ENCODE results near the gene TGFB2. TPM values are rescaled to one million over a fixed set of nuclear protein-coding genes. Genes with fewer than 3 reads are reported as not detected.

The TGFB2 gene
- total and polyA plus RNA-seq, 2 experiments from 2014 or later = 0.31 to 1.4 TPM

GRCh38 chr1:218374401-218375353, 29.5 kb downstream of the TGFB2 start (continued):
- TF ChIP-seq EZH2phosphoT487 (IDR thresholded peaks at IDR 0.05; ENCODE audit: unreplicated experiment) = no peak
- no peak for TF ChIP-seq EZH2 (IDR thresholded peaks at IDR 0.05; ENCODE audit: low read depth, unreplicated experiment)
- TF ChIP-seq CTCF (conservative IDR thresholded peaks at IDR 0.05; ENCODE audit: low read depth in 2 of 2) = no peak
- no peak for TF ChIP-seq NANOG (IDR thresholded peaks at IDR 0.05; ENCODE audit: borderline replicate concordance)
- no peak for TF ChIP-seq ETS1 (IDR thresholded peaks at IDR 0.05)
- TF ChIP-seq ZNF114 (CRISPR knock-in tag; IDR thresholded peaks at IDR 0.05) = no peak

GRCh38 chr1:218376722-218377121, 31.6 kb downstream of the TGFB2 start:
- Histone ChIP-seq H3K27me3 (ENCODE audit: insufficient read depth) (no peaks in the 10 kb centered on the region), H3K27ac (ENCODE audit: low read depth) (no peak overlapping the region), H3K4me2 (no peak overlapping the region), H3K9me2 (ENCODE audit: insufficient read depth) (no peaks in the 10 kb centered on the region), H3K79me2 (replicated peaks; ENCODE audit: insufficient read depth) (no peaks in the 10 kb centered on the region), H3K36me3 (ENCODE audit: insufficient read depth) (no peaks in the 10 kb centered on the region), H3K4me3 (no peak overlapping the region), H2AFZ (no peak overlapping the region), H3F3A (replicated peaks; ENCODE audit: low read depth) (no peaks in the 10 kb centered on the region), H3K4me1 (ENCODE audit: insufficient read depth) (no peaks in the 10 kb centered on the region), H4K20me1 (replicated peaks; ENCODE audit: insufficient read depth) (no peaks in the 10 kb centered on the region)
- Mint-ChIP-seq H3K9me3 (no peaks in the 10 kb centered on the region; the same call in 2 of the 3 replicates), H3K4me3 (no peak overlapping the region), H3K36me3 (ENCODE audit: low read depth) (no peaks in the 10 kb centered on the region), H3K27me3 (ENCODE audit: insufficient read depth, low read depth, poor library complexity) (peaks cover 9% of the 10 kb centered on the region), H3K4me1 (peaks cover 2% of the 10 kb centered on the region; the same call in 1 of the 3 replicates), H3K27ac (no peak overlapping the region)
- no peak for DNase-seq (ENCODE audit: low spot score)
- no peak for ATAC-seq
- TF ChIP-seq ZNF462 (CRISPR knock-in tag; IDR thresholded peaks at IDR 0.05) (no peak), EZH2phosphoT487 (IDR thresholded peaks at IDR 0.05; ENCODE audit: unreplicated experiment) (no peak), ZNF114 (CRISPR knock-in tag; IDR thresholded peaks at IDR 0.05) (no peak), EZH2 (IDR thresholded peaks at IDR 0.05; ENCODE audit: low read depth, unreplicated experiment) (no peak), CREB1 (CRISPR knock-in tag; IDR thresholded peaks at IDR 0.05; ENCODE audit: low read depth) (no peak), ZNF331 (CRISPR knock-in tag; IDR thresholded peaks at IDR 0.05; ENCODE audit: low read depth) (no peak), ETS1 (IDR thresholded peaks at IDR 0.05) (no peak), NANOG (IDR thresholded peaks at IDR 0.05; ENCODE audit: borderline replicate concordance) (no peak), STAT1 (IDR thresholded peaks at IDR 0.05; ENCODE audit: unreplicated experiment) (no peak)

All from GM23338 (cell line).